GM21390 (cell line): Measurements from ENCODE around the gene PPM1B.
"Not testable (repeated sequence)": the region's sequence is repeated elsewhere in the genome, so short reads cannot be mapped to it uniquely, and the experiment has no call there.

ENCODE experiments used
- ATAC-seq: cut with Tn5 transposase; IDR thresholded peaks from one replicate; pipeline ENCODE4 v1.9.1; 2021; ENCODE audit not compliant: unreplicated experiment

The PPM1B gene

DNA sequence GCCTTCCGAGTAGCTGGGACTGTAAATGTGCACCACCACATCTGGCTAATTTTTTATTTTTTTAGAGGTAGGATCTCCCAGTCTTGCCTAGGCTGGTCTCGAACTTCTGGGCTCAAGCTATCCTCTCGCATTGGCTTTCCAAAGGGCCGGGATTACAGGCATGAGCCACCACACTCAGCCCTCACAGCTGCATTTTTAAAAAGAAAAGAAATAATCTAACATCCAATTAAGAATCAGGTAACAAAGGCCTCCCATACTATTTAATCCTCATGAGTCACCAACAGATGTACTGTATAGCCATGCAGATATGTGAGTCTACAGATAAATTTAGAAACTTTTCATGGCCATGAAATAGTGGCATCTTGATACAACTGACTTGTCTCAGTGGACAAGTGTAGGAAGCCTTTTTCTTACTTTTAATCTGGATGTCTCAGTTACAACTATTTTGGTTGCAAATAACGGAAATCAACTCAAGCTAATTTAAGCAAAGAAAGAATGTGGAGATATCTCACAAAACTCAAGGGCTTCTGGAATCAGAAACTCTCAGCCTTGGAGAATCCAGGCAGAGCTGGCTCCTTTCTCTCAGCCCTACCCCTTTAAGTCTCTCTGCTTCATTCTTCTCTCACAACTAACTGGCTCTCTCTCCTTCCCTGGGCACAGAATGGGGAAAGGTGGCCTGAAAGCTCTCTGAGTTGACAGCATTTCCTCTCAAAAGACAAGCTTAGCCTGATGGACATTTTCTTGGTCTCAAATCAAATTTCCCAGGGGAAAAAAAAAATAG lies 12.8 kb upstream of the PPM1B start:
- no peak for ATAC-seq

GRCh38 chr2:44163777-44164176 lies 4.9 kb upstream of the PPM1B start:
- ATAC-seq: no peak

GRCh38 chr2:44164617-44165016 lies 4.1 kb upstream of the PPM1B start:
- no peak for ATAC-seq

- ATAC-seq: no peak
Measured at GRCh38 chr2:44166096-44166495, 2.6 kb upstream of the PPM1B start.

DNA sequence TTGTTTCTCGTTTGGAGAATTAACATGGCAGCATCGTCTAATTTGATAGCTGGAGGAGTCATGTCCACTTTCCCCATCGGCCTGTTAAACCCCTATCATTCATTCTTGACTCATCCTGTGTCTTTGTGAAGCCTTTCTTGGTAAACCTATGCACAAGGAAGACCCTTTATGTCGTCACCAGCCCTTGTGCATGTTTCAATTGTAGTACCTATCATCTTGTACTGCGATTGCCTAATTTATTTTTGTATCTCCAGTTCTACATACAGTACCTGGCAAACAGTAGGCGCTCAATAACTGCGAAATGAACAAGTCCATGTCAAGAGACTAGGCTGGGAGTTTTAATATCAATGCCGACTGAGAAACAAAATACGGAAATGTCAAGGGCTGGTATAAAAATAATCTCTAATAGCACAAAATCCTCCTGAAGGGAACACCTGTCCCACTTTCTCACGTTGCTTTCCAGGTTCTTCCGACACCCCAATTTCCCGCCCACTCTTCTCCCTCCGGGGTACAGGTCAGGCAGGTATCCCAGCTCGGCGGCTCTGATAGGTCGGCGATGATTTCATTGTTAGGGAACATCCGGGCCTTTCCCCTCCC lies 1.3 kb upstream of the PPM1B start:
- no peak for ATAC-seq

DNA sequence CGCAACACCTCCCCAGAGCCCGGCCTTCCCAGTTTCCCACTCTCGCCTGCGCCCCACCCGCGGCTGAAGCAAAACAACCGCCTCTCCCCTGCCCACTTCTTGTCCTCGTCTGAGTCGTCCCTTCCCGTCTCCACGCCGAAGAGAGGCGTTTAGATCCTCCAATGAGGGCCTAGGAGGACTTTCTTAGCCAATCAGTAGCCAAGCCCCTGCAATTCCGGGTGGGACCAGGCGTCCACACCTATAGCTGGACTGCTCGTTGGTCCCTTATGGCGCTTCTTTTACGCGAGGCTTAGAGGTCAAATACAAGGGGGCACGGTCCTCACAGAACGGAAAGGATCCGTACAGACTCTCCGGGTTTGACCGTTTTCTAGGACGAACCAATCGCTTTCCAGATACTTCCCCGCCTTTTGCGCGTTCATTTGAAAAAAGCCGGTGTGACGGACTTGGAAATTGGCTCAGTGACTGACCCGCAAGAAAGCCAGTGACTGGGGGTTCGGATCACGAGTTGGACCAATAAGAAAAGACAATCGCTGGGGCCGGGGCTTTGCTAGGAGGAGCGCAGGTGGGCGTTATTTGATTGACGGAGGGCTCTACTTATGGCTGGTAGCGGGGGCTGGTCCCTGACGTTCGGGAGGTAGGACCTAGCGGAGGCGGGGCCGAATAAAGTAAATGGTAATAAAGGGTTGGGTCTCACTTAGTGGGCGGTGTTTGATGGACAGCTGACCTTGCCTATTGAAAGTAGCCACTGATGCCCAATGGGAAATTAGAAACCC lies 581 bp upstream of the PPM1B start:
- ATAC-seq: peak; percentile 77

DNA sequence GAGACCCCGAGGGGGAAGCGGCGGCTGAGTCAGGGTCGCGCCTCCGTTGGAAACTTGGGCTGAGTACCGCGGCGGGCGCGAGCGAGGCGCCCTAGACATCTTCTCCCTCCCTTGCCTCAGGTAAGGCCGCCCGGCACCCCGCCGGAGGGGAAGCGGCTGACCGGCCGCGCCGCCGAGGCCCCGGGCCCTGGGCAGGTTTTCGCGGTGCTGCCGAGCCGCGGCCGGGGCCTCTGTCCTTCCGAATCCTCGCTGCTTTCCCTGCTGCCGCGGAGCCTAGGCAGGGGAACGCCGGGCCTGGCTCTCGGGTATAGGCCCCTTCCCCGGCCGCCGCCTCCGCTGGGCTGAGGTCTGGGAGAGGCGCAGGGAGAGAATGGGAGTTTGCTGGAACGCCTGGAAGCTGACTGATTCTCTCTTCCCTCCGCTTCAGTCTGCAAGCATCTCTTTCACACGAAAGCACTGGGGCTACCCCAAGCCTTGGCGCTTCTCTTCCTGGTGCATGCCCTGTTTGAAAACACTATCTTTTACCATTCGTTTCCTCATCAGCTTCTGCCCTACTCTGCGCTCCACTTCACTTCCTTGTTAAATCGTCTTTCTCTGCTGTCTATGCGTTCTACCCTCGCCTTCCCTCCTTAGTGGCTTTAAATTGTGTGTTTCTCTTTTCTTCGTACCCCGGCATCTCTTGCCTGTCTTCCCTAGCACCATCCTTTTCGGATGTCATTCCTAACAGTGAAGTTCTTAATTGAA lies 652 bp downstream of the PPM1B start:
- peak; percentile 3 for ATAC-seq

DNA sequence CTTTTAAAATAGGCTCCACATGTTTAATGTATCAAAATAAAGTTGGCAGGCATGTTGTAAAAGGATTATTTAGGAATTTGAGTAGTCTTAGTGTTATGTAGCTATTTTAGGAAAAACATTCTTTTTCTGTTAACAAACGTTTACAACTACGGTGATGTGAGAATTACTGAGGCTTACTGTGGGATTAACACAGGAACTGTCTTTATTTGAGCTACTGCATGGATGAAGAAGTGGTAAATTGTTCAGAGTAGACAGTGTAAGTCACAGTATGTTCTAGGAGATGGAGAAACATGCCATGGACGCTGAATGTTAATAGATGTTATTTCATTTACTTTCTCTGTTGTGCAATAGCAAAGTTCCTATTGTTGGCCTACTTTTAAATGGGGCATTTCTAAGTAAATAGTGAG lies 1.6 kb downstream of the PPM1B start:
- ATAC-seq: no peak

GRCh38 chr2:44171018-44171417 lies 2.3 kb downstream of the PPM1B start:
- ATAC-seq: no peak

DNA sequence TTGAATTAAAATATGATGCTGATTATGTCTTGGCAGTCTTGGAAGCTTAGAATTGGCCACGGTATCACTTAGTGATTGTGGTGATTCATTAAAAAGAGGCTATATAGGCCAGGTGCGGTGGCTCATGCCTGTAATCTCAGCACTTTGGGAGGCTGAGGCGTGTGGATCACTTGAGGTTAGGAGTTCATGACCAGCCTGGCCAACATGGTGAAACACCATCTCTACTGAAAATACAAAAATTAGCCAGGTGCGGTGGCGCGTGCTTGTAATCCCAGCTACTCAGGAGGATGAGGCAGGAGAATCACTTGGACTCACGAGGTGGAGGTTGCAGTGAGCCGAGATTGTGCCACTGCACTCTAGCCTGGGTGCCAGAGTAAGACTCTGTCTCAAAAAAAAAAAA lies 2.8 kb downstream of the PPM1B start:
- ATAC-seq: not testable (repeated sequence)

DNA sequence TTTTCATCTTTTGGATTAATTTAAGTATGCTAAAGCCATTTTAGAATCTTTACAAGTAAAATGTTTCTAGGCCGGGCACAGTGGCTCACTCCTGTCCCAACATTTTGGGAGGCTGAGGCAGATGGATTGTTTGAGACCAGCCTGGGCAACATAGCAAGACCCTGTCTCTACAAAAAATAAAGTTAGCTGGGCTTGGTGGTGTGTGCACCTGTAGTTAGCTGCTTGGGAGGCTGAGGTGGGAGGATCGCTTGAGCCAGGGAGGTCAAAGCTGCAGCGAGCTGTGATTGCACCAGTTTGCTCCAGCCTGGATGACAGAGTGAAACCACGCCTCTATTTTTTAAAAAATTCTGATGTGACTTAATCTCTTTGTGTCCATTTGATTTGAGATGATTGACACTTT lies 3.9 kb downstream of the PPM1B start:
- ATAC-seq: no peak

DNA sequence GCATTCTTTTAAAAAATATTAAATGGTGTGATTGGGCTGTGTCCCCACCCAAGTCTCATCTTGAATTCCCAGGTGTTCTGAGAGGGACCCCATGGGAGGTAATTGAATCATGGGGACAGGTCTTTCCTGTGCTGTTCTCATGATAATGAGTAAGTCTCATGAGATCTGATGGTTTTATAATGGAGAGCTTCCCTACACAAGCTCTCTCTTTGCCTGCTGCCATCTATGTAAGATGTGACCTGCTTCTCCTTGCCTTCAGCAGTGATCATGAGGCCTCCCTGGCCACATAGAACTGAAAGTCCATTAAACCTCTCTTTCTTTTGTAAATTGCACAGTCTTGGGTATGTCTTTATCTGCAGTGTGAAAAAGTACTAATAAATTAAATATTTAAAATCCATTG lies 10.3 kb downstream of the PPM1B start:
- ATAC-seq: no peak

DNA sequence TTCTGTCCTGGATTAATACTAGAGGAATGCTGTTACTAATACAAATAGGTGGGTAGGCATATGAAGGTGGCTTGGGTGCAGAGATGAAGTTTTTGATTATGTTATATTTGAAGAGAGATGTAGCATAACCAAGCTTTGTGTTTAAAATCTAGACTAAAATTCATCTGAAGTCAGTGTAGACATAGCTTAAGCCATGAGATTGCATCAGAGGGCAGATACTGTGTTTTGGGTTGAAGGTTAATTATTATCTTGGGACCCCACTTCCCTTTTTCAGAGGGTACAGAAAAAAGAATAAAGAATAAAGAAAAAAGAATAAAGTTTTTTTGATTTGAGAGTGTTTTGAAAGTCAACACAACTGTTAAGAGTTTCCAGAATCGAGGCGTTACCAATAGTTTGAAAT lies 13.0 kb downstream of the PPM1B start:
- no peak for ATAC-seq

DNA sequence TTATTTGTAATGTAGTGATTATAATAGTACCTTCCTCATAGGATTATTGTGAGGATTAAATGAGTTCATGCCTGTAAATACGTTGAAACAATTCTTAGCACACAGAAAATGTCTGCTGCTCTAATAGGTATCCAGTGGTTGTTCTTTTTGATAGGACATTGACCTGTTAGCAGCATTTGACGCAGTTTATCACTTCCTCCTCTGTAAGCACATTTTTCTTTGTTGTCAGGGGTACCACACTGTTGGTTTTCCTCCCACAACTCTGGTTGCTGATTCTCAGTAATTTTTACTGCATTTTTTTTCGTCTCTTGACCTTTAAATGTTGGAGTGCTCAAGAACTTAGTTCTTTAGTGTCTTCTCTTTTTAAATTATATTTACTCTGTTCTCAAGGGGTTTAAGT lies 15.4 kb downstream of the PPM1B start:
- no peak for ATAC-seq

GRCh38 chr2:44186810-44187209 lies 18.1 kb downstream of the PPM1B start:
- ATAC-seq: no peak

GRCh38 chr2:44187251-44187650 lies 18.6 kb downstream of the PPM1B start:
- ATAC-seq: no peak

GRCh38 chr2:44188696-44189095 lies 20.0 kb downstream of the PPM1B start:
- no peak for ATAC-seq

- ATAC-seq: no peak
Measured at GRCh38 chr2:44189104-44189503, 20.4 kb downstream of the PPM1B start.

DNA sequence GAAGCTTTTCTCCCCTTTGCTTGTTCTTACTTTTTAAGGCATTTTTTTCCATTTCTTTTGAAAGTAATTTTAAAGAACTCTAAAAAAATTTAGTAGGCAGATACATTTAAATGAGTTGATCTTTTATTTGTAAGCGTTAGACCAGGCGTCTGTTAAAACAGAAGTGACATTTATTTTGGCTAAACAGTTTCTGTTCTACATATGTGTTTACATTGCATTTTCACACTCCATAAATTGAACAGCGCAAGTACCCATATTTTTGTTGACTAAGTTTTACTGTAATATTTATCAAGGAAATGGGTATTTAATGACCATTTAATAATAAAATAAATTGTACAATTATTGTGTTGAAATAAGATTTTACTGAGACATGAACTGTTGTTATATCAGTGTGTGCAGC lies 21.9 kb downstream of the PPM1B start:
- no peak for ATAC-seq

DNA sequence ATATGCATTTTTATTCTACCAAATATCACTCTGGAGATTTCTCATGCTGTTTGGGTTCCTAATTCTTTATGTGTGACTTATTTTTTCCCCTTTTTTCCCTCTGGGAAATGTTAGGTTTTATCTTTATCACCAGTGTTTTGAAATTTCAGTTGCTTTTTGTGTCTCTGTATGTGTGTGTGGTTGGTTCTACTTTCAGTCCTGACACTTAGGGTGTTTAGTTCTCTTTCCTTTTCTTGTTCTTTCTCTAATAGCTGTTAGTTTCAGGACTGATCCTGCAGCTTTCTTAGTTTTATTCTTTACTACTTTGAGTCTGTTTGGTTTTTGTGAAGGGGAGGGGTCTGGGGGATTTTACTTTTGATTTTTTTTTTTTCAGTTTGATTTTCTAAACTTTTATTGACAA lies 23.1 kb downstream of the PPM1B start:
- ATAC-seq: peak; percentile 89

DNA sequence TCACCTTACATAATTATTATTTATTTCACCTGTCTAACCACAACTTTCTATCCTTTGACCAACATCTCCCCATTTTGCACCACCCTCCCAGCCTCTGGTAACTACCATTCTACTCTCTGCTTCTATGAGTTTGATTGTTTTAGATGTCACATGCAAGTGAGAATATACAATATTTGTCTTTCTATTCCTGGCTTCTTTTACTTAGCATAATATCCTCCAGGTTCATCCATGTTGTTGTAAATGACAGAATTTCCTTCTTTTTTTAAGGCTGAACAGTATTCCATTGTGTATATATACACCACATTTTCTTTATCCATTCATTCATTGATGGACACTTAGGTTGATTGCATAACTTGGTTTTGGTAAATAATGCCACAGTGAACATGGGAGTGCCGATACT lies 24.0 kb downstream of the PPM1B start:
- no peak for ATAC-seq
